ENCODE results near the gene MACO1. TPM values are rescaled to one million over a fixed set of nuclear protein-coding genes. Genes with fewer than 3 reads are reported as not detected.

Gene MACO1
- total RNA-seq, 1 experiment from 2014 or later = 9.8 TPM

DNA sequence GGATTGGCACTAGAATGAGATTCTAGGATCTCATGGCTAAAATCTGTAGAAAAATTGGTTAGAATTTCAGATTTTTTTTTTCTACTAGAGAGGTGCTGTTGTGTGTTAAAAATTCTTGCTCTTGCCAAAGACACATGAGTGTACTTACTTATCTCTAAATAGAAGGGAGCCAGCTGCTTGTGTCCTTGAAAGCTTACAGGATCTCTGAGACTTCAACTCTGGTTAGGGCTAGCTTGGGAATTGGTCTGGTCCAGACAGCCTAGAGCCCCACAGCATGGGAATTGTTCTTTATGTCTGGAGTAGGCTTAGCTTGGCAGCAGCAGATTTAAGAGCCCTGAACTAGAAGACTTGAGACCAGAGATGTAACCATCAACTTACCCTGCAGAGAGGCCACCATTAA lies 37.3 kb downstream of the MACO1 start:
- Histone ChIP-seq H3K4me2 (ENCODE audit: low read length) (no peak overlapping the region), H3K36me3 (ENCODE audit: control insufficient read depth in 1 of 2, insufficient read depth in 2 of 2, low read length in 2 of 2) (no peaks in the 10 kb centered on the region), H3K9me3 (ENCODE audit: control insufficient read depth in 1 of 2, insufficient read depth in 1 of 2, low read depth in 1 of 2, low read length in 2 of 2) (no peaks in the 10 kb centered on the region), H3K4me3 (replicated peaks in 1 of 2; ENCODE audit: low read depth in 1 of 2, low read length in 2 of 2) (no peak overlapping the region), H3K4me1 (ENCODE audit: control insufficient read depth in 1 of 2, insufficient read depth in 2 of 2, low read length in 2 of 2) (no peaks in the 10 kb centered on the region), H3K79me2 (ENCODE audit: insufficient read depth, low read length) (no peaks in the 10 kb centered on the region), H2AFZ (ENCODE audit: low read depth, low read length, poor library complexity, severe bottlenecking) (no peak overlapping the region), H3K9me2 (ENCODE audit: insufficient read depth) (no peaks in the 10 kb centered on the region), H3K27me3 (ENCODE audit: insufficient read depth, low read length) (no peaks in the 10 kb centered on the region), H3K9ac (ENCODE audit: low read length) (no peak overlapping the region), H4K20me1 (ENCODE audit: insufficient read depth) (no peaks in the 10 kb centered on the region), H3K27ac (ENCODE audit: low read depth, low read length) (no peak overlapping the region)
- RAD21 ChIA-PET (ENCODE audit: low non-redundant PET in 1 of 2, low total read pairs in 2 of 2, uncharacterized antibody in 2 of 2, unreplicated experiment in 2 of 2) = no interaction called here
- BruUV-seq (replicated peaks) = no TSS peak
- intact Hi-C loops (cut with micrococcal nuclease) = no loop called here
- DNase-seq (ENCODE audit: low read depth, low spot score) (no peak), ATAC-seq (no peak)
- TF ChIP-seq EGR1 (IDR thresholded peaks at IDR 0.05; ENCODE audit: low read depth) = no peak
- TF ChIP-seq, protein P1, sequence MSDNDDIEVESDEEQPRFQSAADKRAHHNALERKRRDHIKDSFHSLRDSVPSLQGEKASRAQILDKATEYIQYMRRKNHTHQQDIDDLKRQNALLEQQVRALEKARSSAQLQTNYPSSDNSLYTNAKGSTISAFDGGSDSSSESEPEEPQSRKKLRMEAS (IDR thresholded peaks at IDR 0.05) = no peak
- TF ChIP-seq POLR2A (IDR thresholded peaks at IDR 0.05; ENCODE audit: borderline replicate concordance, extremely low read depth, insufficient read depth, insufficient read length) = no peak
- no peak for TF ChIP-seq ZNF274 (IDR thresholded peaks at IDR 0.05; ENCODE audit: low read depth, low read length)
- POLR2A ChIA-PET = no interaction called here
- CTCF ChIA-PET = interaction anchor here (1.2 kb wide), 1 partner anchor 8 kb away, joined by 4 read pairs; no protein-coding TSS in a partner anchor

DNA sequence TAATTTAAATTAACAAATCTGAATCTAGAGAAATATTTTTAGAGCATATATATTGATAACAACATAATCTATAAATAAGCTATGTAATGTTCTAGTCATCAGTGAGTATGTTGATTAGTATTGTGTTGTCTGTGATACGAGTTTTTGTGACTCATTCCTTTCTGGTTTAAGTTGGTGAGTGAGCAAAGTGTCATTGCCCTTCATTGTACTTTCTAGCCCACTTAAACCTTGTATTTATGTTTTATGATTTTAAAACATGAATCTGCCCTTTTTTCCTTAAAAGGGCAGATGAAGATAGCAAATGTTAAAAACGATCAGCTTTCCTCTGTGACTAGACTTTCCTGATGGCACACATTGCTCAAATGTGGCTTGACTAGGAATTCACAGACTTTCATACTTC lies 38.5 kb downstream of the MACO1 start:
- H3K9ac ChIP-seq (ENCODE audit: low read length) = no peak overlapping the region
- no peaks in the 10 kb centered on the region for H3K27me3 ChIP-seq (ENCODE audit: insufficient read depth, low read length)
- TF ChIP-seq, protein P2, sequence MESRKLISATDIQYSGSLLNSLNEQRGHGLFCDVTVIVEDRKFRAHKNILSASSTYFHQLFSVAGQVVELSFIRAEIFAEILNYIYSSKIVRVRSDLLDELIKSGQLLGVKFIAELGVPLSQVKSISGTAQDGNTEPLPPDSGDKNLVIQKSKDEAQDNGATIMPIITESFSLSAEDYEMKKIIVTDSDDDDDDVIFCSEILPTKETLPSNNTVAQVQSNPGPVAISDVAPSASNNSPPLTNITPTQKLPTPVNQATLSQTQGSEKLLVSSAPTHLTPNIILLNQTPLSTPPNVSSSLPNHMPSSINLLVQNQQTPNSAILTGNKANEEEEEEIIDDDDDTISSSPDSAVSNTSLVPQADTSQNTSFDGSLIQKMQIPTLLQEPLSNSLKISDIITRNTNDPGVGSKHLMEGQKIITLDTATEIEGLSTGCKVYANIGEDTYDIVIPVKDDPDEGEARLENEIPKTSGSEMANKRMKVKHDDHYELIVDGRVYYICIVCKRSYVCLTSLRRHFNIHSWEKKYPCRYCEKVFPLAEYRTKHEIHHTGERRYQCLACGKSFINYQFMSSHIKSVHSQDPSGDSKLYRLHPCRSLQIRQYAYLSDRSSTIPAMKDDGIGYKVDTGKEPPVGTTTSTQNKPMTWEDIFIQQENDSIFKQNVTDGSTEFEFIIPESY (IDR thresholded peaks at IDR 0.05; ENCODE audit: extremely low read depth, insufficient replicate concordance, low read length) = no peak
- TF ChIP-seq, protein P3, sequence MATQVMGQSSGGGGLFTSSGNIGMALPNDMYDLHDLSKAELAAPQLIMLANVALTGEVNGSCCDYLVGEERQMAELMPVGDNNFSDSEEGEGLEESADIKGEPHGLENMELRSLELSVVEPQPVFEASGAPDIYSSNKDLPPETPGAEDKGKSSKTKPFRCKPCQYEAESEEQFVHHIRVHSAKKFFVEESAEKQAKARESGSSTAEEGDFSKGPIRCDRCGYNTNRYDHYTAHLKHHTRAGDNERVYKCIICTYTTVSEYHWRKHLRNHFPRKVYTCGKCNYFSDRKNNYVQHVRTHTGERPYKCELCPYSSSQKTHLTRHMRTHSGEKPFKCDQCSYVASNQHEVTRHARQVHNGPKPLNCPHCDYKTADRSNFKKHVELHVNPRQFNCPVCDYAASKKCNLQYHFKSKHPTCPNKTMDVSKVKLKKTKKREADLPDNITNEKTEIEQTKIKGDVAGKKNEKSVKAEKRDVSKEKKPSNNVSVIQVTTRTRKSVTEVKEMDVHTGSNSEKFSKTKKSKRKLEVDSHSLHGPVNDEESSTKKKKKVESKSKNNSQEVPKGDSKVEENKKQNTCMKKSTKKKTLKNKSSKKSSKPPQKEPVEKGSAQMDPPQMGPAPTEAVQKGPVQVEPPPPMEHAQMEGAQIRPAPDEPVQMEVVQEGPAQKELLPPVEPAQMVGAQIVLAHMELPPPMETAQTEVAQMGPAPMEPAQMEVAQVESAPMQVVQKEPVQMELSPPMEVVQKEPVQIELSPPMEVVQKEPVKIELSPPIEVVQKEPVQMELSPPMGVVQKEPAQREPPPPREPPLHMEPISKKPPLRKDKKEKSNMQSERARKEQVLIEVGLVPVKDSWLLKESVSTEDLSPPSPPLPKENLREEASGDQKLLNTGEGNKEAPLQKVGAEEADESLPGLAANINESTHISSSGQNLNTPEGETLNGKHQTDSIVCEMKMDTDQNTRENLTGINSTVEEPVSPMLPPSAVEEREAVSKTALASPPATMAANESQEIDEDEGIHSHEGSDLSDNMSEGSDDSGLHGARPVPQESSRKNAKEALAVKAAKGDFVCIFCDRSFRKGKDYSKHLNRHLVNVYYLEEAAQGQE (IDR thresholded peaks at IDR 0.05; ENCODE audit: low read depth) = no peak
- ChIA-PET RAD21 (ENCODE audit: low non-redundant PET in 1 of 2, low total read pairs in 2 of 2, uncharacterized antibody in 2 of 2, unreplicated experiment in 2 of 2) (interaction anchor here in 1 of 2 experiments (0.7 kb wide), 1 partner anchor 33 kb away, joined by 4 read pairs; no protein-coding TSS in a partner anchor), CTCF (no interaction called here), POLR2A (no interaction called here)
- no peaks in the 10 kb centered on the region for H3K79me2 ChIP-seq (ENCODE audit: insufficient read depth, low read length)
- no peak for ATAC-seq
- no peak overlapping the region for H2AFZ ChIP-seq (ENCODE audit: low read depth, low read length, poor library complexity, severe bottlenecking)
- no peaks in the 10 kb centered on the region for H3K9me3 ChIP-seq (ENCODE audit: control insufficient read depth in 1 of 2, insufficient read depth in 1 of 2, low read depth in 1 of 2, low read length in 2 of 2)
- H3K4me3 ChIP-seq (replicated peaks in 1 of 2; ENCODE audit: low read depth in 1 of 2, low read length in 2 of 2) = no peak overlapping the region
- no peak for DNase-seq (ENCODE audit: low read depth, low spot score)
- H3K4me1 ChIP-seq (ENCODE audit: control insufficient read depth in 1 of 2, insufficient read depth in 2 of 2, low read length in 2 of 2) = no peaks in the 10 kb centered on the region
- H3K4me2 ChIP-seq (ENCODE audit: low read length) = no peak overlapping the region
- no peaks in the 10 kb centered on the region for H3K36me3 ChIP-seq (ENCODE audit: control insufficient read depth in 1 of 2, insufficient read depth in 2 of 2, low read length in 2 of 2)
- H3K9me2 ChIP-seq (ENCODE audit: insufficient read depth) = no peaks in the 10 kb centered on the region
- no peak overlapping the region for H3K27ac ChIP-seq (ENCODE audit: low read depth, low read length)
- no TSS peak for BruUV-seq (replicated peaks)
- no peaks in the 10 kb centered on the region for H4K20me1 ChIP-seq (ENCODE audit: insufficient read depth)
- intact Hi-C loops (cut with micrococcal nuclease) = no loop called here
